DND-41 (cell line): Measurements from ENCODE around the gene FAM98A.

Experiments
- ATAC-seq: fragments of 200-7000 bp; cut with Tn5 transposase; 3 replicates; pipeline ENCODE4 v1.9.1; 2021; ENCODE audit warnings: low read depth; ENCODE audit not compliant: insufficient read depth
- DNase-seq: peaks from one replicate; pipeline ENCODE4 v3.0.0-alpha.2; 2020
- H2AFZ ChIP-seq: 2 replicates; pipeline ENCODE4 v1.6.0; 2012; ENCODE audit warnings: low read depth, low read length
- H3K27ac ChIP-seq: 2 replicates; pipeline ENCODE4 v1.5.1; 2012; ENCODE audit warnings: low read length, inconsistent platforms
- H3K27me3 ChIP-seq: fragments of 200-600 bp; sonication (generic); 2 replicates; pipeline ENCODE4 v1.6.0; 2012; ENCODE audit warnings: low read length, mild to moderate bottlenecking, inconsistent platforms; ENCODE audit not compliant: insufficient read depth, poor library complexity
- H3K36me3 ChIP-seq: 2 replicates; pipeline ENCODE4 v1.5.1; 2012; ENCODE audit warnings: low read length, inconsistent platforms; ENCODE audit not compliant: insufficient read depth
- H3K4me1 ChIP-seq: 2 replicates; pipeline ENCODE4 v1.5.1; 2012; ENCODE audit warnings: mild to moderate bottlenecking, low read length; ENCODE audit not compliant: insufficient read depth
- H3K4me2 ChIP-seq: 2 replicates; pipeline ENCODE4 v1.6.0; 2012; ENCODE audit warnings: mild to moderate bottlenecking, moderate library complexity, low read length, inconsistent platforms; ENCODE audit not compliant: insufficient read depth
- H3K4me3 ChIP-seq, 2 experiments: fragments of 200-600 bp in 1 of 2; shearing (Covaris generic) in 1 of 2; 2 replicates each; pipeline ENCODE4 v1.5.1; 2012 to 2016; ENCODE audit warnings: inconsistent platforms in 2 of 2, low read length in 2 of 2, mild to moderate bottlenecking in 2 of 2, low read depth in 1 of 2, moderate library complexity in 1 of 2
- H3K79me2 ChIP-seq: 2 replicates; pipeline ENCODE4 v1.6.0; 2012; ENCODE audit warnings: low read length, inconsistent platforms; ENCODE audit not compliant: insufficient read depth
- H3K9ac ChIP-seq: 2 replicates; pipeline ENCODE4 v1.6.0; 2012; ENCODE audit warnings: low read depth, mild to moderate bottlenecking, inconsistent platforms, low read length, moderate library complexity
- H3K9me3 ChIP-seq: 2 replicates; pipeline ENCODE4 v1.5.1; 2012; ENCODE audit warnings: low read length, moderate library complexity, mild to moderate bottlenecking, inconsistent platforms; ENCODE audit not compliant: insufficient read depth, severe bottlenecking
- H4K20me1 ChIP-seq: 2 replicates; pipeline ENCODE4 v1.6.0; 2012; ENCODE audit warnings: low read length; ENCODE audit not compliant: insufficient read depth
- EZH2 ChIP-seq: IDR thresholded peaks from 3 replicates; pipeline ENCODE4 v1.6.1; 2012; ENCODE audit warnings: borderline replicate concordance, low read depth, mild to moderate bottlenecking, moderate library complexity, low read length, inconsistent platforms; ENCODE audit not compliant: severe bottlenecking
- TF ChIP-seq, protein P1 (sequence below): IDR thresholded peaks from 2 replicates; pipeline ENCODE4 v1.5.1; 2012; ENCODE audit warnings: borderline replicate concordance, low read length, moderate library complexity, mild to moderate bottlenecking; ENCODE audit not compliant: poor library complexity, severe bottlenecking; ENCODE audit errors: extremely low read depth

FAM98A gene

DNA sequence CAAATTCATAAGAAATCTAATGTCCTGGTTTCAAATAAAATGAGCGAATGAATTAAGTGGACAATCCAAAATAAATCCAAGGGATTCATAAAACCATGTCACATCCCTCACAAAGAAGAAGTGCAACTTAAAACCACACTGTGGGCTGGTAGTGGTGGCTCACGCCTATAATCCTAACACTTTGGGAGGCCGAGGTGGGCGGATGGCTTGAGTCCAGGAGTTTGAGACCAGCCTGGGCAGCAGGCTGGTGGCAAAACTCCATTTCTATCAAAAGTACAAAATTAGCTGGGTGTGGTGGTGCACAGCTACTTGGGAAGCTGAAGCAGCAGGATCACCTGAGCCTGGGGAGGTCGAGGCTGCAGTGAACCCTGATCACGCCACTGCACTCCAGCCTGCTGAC is 25.4 kb downstream of the FAM98A start:
- Histone ChIP-seq H3K4me1 (no peaks in the 10 kb centered on the region), H3K36me3 (no peaks in the 10 kb centered on the region), H3K4me3 (no peak overlapping the region), H3K4me2 (no peak overlapping the region), H4K20me1 (no peaks in the 10 kb centered on the region), H3K9ac (no peak overlapping the region), H2AFZ (no peak overlapping the region), H3K27me3 (no peaks in the 10 kb centered on the region), H3K9me3 (no peaks in the 10 kb centered on the region), H3K27ac (no peak overlapping the region), H3K79me2 (no peaks in the 10 kb centered on the region)
- DNase-seq (no peak), ATAC-seq (no peak)
- no peak for TF ChIP-seq EZH2
- TF ChIP-seq, protein P1, sequence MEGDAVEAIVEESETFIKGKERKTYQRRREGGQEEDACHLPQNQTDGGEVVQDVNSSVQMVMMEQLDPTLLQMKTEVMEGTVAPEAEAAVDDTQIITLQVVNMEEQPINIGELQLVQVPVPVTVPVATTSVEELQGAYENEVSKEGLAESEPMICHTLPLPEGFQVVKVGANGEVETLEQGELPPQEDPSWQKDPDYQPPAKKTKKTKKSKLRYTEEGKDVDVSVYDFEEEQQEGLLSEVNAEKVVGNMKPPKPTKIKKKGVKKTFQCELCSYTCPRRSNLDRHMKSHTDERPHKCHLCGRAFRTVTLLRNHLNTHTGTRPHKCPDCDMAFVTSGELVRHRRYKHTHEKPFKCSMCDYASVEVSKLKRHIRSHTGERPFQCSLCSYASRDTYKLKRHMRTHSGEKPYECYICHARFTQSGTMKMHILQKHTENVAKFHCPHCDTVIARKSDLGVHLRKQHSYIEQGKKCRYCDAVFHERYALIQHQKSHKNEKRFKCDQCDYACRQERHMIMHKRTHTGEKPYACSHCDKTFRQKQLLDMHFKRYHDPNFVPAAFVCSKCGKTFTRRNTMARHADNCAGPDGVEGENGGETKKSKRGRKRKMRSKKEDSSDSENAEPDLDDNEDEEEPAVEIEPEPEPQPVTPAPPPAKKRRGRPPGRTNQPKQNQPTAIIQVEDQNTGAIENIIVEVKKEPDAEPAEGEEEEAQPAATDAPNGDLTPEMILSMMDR: no peak

DNA sequence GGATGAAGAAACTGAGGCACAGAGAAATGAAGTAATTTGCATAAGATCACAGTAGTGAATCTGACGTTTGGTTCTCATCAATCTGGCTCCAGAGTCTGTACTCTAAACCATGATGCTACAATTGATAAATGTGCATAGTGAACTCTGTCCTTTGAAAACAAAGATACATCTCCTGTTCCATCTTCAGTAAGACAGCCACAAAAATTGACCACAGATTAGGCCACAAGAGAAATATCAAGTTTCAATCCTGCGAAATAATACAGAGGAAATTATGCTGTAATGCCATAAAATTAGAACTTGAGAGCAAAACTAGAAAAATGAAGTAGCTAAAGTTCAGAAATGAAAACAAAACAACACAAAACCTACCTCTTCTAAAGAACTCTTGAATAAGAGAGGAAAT is 28.4 kb downstream of the FAM98A start:
- no peak for ATAC-seq
- Histone ChIP-seq H3K4me1 (no peaks in the 10 kb centered on the region), H3K4me3 (no peak overlapping the region), H3K36me3 (no peaks in the 10 kb centered on the region), H3K4me2 (no peak overlapping the region), H4K20me1 (no peaks in the 10 kb centered on the region), H3K79me2 (no peaks in the 10 kb centered on the region), H3K27ac (no peak overlapping the region), H3K27me3 (no peaks in the 10 kb centered on the region), H3K9me3 (no peaks in the 10 kb centered on the region), H2AFZ (no peak overlapping the region), H3K9ac (no peak overlapping the region)
- no peak for TF ChIP-seq EZH2
- DNase-seq: no peak

DNA sequence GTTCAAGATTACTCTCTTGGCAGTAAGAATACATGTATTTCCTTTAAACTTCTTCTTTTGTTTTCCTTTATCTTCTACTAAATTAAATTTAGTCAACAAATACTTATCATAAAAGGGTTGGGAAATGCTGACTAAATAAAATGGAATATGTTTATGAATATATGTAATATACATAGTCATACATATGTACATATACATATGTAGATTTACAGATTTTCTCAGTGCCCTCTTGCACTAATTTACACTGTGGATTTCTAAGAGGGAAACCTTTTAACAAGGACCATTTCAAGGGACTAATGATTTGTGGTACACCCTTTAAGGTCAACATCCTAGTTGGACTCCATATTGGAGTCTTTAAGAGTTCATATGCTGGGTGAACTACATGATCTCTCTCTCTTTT is 37.2 kb downstream of the FAM98A start:
- TF ChIP-seq, protein P1: no peak
- no peak for TF ChIP-seq EZH2
- no peak overlapping the region for H3K4me3 ChIP-seq
- no peaks in the 10 kb centered on the region for H4K20me1 ChIP-seq
- no peaks in the 10 kb centered on the region for H3K9me3 ChIP-seq
- no peak overlapping the region for H3K4me2 ChIP-seq
- ATAC-seq: no peak
- no peaks in the 10 kb centered on the region for H3K79me2 ChIP-seq
- no peaks in the 10 kb centered on the region for H3K4me1 ChIP-seq
- H2AFZ ChIP-seq: no peak overlapping the region
- no peaks in the 10 kb centered on the region for H3K36me3 ChIP-seq
- H3K27me3 ChIP-seq: no peaks in the 10 kb centered on the region
- no peak overlapping the region for H3K9ac ChIP-seq
- no peak for DNase-seq
- no peak overlapping the region for H3K27ac ChIP-seq

DNA sequence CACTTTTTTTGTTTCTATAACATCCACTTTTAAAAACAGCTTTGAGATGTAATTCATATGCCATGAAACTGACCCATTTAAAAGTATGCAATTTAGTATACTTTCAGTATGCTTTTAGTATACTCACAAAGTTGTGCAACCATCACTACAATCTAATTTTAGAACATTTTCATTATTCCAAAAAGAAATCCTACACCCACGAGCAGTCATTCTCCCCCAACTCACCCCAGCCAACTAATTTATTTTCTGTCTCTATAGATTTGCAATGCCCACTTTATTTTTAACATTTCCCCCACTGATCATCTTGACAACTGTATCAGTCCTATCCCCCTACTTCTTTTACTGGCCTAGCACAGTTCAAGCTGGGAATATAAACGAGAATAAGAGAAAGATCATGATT is 39.1 kb downstream of the FAM98A start:
- Histone ChIP-seq H3K4me1 (0 out of 2 replicates have a peak, but pooled peaks cover under 1% of the 10 kb centered on the region), H4K20me1 (no peaks in the 10 kb centered on the region), H2AFZ (no peak overlapping the region), H3K36me3 (no peaks in the 10 kb centered on the region), H3K9ac (no peak overlapping the region), H3K4me3 (no peak overlapping the region), H3K79me2 (no peaks in the 10 kb centered on the region), H3K9me3 (no peaks in the 10 kb centered on the region), H3K27ac (no peak overlapping the region), H3K27me3 (no peaks in the 10 kb centered on the region), H3K4me2 (no peak overlapping the region)
- no peak for DNase-seq
- ATAC-seq: no peak
- TF ChIP-seq, protein P1: no peak
- TF ChIP-seq EZH2: no peak
